SK-N-SH treated with all-trans-retinoic acid at 6 μM for 48 hours (cell line): ENCODE measurements around the gene PDE7B.

ENCODE experiments used
- ATAC-seq: fragments of 200-7000 bp; cut with Tn5 transposase; 3 replicates; pipeline ENCODE4 v1.9.1; 2020; ENCODE audit warnings: mild to moderate bottlenecking, moderate library complexity
- ARNTL ChIP-seq: fragments of 450-650 bp; formaldehyde crosslinking; IDR thresholded peaks from 2 replicates; pipeline ENCODE4 v1.5.0; 2020; ENCODE audit warnings: low read depth, mild to moderate bottlenecking, moderate library complexity, borderline replicate concordance
- BACH2 ChIP-seq: fragments of 250-450 bp; sonication (Bioruptor Pico); IDR thresholded peaks from 2 replicates; pipeline ENCODE4 v1.9.0; 2021; ENCODE audit warnings: mild to moderate bottlenecking, borderline replicate concordance
- GLIS3 ChIP-seq: fragments of 250-450 bp; sonication (Bioruptor Pico); IDR thresholded peaks from 2 replicates; pipeline ENCODE4 v1.5.0; 2020; ENCODE audit warnings: mild to moderate bottlenecking, moderate library complexity
- ISL1 ChIP-seq: fragments of 250-450 bp; sonication (Bioruptor Pico); IDR thresholded peaks from 2 replicates; pipeline ENCODE4 v2.1.2; 2022; ENCODE audit warnings: mild to moderate bottlenecking, moderate library complexity
- OSR1 ChIP-seq: fragments of 250-450 bp; sonication (Bioruptor Pico); IDR thresholded peaks from 2 replicates; pipeline ENCODE4 v1.8.0; 2022; ENCODE audit warnings: moderate library complexity, mild to moderate bottlenecking, inconsistent platforms
- PPARA ChIP-seq: fragments of 250-450 bp; sonication (Bioruptor Pico); IDR thresholded peaks from 2 replicates; pipeline ENCODE4 v1.5.0; 2020; ENCODE audit warnings: mild to moderate bottlenecking, borderline replicate concordance
- SNAI2 ChIP-seq: fragments of 250-450 bp; sonication (Bioruptor Pico); IDR thresholded peaks from 2 replicates; pipeline ENCODE4 v1.5.0; 2020; ENCODE audit warnings: mild to moderate bottlenecking, moderate library complexity
- TCF4 ChIP-seq: fragments of 250-450 bp; sonication (Bioruptor Pico); IDR thresholded peaks from 2 replicates; pipeline ENCODE4 v1.8.0; 2021; ENCODE audit warnings: mild to moderate bottlenecking, moderate library complexity, borderline replicate concordance
- TOX ChIP-seq: fragments of 250-450 bp; sonication (Bioruptor Pico); IDR thresholded peaks from 2 replicates; pipeline ENCODE4 v1.8.0; 2021; ENCODE audit warnings: mild to moderate bottlenecking, moderate library complexity, borderline replicate concordance
- ZC3H10 ChIP-seq: fragments of 250-450 bp; sonication (Bioruptor Pico); IDR thresholded peaks from 2 replicates; pipeline ENCODE4 v1.5.1; 2021; ENCODE audit warnings: mild to moderate bottlenecking, moderate library complexity
- ZFP3 ChIP-seq: fragments of 250-450 bp; sonication (Bioruptor Pico); IDR thresholded peaks from 2 replicates; pipeline ENCODE4 v1.5.0; 2020; ENCODE audit warnings: mild to moderate bottlenecking, moderate library complexity
- ZFP30 ChIP-seq: fragments of 450-650 bp; formaldehyde crosslinking; IDR thresholded peaks from 2 replicates; pipeline ENCODE4 v1.5.0; 2022; ENCODE audit warnings: mild to moderate bottlenecking, moderate library complexity
- ZNF565 ChIP-seq: fragments of 450-650 bp; formaldehyde crosslinking; conservative IDR thresholded peaks from 2 replicates; pipeline ENCODE4 v1.5.0; 2020; ENCODE audit warnings: low read depth, mild to moderate bottlenecking, moderate library complexity
- ZNF70 ChIP-seq: fragments of 450-650 bp; formaldehyde crosslinking; IDR thresholded peaks from 2 replicates; pipeline ENCODE4 v1.5.0; 2020; ENCODE audit warnings: mild to moderate bottlenecking, moderate library complexity
- ZNF8 ChIP-seq: fragments of 450-650 bp; formaldehyde crosslinking; IDR thresholded peaks from 2 replicates; pipeline ENCODE4 v1.5.0; 2020; ENCODE audit warnings: mild to moderate bottlenecking, moderate library complexity
- TF ChIP-seq, protein P1 (sequence below): fragments of 250-450 bp; sonication (Bioruptor Pico); IDR thresholded peaks from 2 replicates; pipeline ENCODE4 v1.8.0; 2020; ENCODE audit warnings: mild to moderate bottlenecking, moderate library complexity, borderline replicate concordance
- TF ChIP-seq, protein P2 (sequence below): fragments of 250-450 bp; sonication (Bioruptor Pico); IDR thresholded peaks from 2 replicates; pipeline ENCODE4 v1.8.0; 2021; ENCODE audit warnings: low read depth, mild to moderate bottlenecking, moderate library complexity, borderline replicate concordance
- TF ChIP-seq, protein P3 (sequence below): fragments of 250-450 bp; sonication (Bioruptor Pico); IDR thresholded peaks from 2 replicates; pipeline ENCODE4 v1.5.1; 2021; ENCODE audit warnings: mild to moderate bottlenecking, moderate library complexity

The PDE7B gene

DNA sequence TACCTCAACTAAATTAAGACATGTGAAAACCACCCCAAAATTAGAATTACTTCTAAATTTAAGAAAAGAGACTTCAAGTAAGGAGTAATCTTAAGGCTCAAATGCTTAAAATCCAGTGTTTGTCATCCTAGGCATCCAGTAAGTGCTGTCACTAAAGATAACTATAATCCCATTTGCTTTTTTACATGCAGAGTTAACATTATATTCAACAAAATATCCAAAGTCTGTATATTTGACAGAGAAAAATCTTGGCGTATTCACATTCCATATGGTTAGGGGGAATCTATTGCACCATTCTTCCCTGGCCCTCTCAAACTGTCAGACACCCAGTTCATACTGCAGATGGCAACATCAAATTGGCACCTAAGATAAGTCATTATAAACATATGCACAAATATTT, 381.2 kb downstream of the PDE7B start:
- no peak for ATAC-seq
- TF ChIP-seq ARNTL (no peak), ZC3H10 (CRISPR knock-in tag) (no peak), TOX (CRISPR knock-in tag) (no peak), SNAI2 (CRISPR knock-in tag) (no peak), BACH2 (CRISPR knock-in tag) (no peak), TCF4 (no peak), ZFP30 (CRISPR knock-in tag) (no peak)
- TF ChIP-seq, protein P1, sequence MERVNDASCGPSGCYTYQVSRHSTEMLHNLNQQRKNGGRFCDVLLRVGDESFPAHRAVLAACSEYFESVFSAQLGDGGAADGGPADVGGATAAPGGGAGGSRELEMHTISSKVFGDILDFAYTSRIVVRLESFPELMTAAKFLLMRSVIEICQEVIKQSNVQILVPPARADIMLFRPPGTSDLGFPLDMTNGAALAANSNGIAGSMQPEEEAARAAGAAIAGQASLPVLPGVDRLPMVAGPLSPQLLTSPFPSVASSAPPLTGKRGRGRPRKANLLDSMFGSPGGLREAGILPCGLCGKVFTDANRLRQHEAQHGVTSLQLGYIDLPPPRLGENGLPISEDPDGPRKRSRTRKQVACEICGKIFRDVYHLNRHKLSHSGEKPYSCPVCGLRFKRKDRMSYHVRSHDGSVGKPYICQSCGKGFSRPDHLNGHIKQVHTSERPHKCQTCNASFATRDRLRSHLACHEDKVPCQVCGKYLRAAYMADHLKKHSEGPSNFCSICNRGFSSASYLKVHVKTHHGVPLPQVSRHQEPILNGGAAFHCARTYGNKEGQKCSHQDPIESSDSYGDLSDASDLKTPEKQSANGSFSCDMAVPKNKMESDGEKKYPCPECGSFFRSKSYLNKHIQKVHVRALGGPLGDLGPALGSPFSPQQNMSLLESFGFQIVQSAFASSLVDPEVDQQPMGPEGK: no peak

DNA sequence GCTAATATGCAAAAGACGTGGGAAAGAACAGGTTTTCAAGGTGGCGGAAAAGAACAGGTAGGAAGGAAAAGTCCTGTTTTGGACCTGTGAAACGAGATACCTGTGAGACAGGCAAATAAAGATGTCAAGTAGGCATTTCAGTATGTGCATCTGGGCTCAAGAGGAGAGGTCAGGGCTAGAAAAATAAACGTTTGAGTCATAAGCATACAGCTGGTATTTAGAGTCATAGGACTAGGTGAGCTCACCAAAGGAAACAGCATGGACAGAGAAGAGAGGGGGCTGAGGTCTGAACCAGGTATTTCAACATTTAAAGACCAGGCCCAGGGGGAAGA, 383.7 kb downstream of the PDE7B start:
- no peak for ATAC-seq
- TF ChIP-seq ZC3H10 (CRISPR knock-in tag): no peak
- TF ChIP-seq TOX (CRISPR knock-in tag): no peak
- TF ChIP-seq BACH2 (CRISPR knock-in tag): no peak
- TF ChIP-seq ARNTL: no peak
- TF ChIP-seq ZNF8 (CRISPR knock-in tag): no peak
- TF ChIP-seq, all 23 proteins: peak for 0

DNA sequence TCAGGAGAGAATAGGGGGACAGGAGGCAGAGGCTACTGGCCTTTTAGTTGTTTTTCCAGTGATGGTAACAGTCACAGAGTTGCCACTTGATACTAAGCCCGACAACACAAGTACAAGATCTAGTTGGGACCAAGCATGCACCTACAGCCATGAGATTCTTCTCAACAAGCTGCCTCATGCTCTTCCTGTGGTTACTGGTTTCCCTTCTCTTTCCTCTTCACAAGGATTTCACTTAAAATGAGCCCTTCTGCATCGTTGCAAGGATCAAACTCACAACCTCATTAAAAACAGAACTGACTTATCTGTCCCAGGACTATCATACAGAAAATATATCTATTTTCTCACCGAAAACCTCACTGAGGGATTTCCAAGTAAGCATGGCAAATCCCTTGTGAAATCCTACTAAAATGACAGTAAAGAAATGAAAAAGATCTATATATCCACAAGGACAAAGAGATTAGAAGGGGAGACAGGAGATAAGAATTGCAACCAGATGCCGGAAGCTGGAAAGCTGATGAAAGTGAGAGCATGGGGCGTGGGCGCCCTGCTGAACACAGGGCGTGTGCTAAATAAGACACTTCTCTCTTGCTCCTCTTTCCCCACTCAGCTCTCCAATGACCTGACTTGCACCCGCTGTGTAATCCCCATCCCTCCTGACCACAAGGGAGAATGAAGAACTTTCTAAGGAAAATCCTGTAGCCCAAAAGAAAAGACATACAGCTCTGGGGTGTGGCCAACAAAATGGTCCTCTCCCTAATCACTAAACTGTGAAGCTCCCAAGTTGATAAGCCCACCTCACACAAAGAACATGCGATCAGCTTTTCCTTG, 385.2 kb downstream of the PDE7B start:
- no peak for ATAC-seq
- TF ChIP-seq ISL1: no peak
- no peak for TF ChIP-seq ZFP30 (CRISPR knock-in tag)
- TF ChIP-seq TCF4: 0 out of 2 replicates have a peak, but pooled peaks have one; percentile 41
- no peak for TF ChIP-seq BACH2 (CRISPR knock-in tag)
- TF ChIP-seq, protein P1: no peak

DNA sequence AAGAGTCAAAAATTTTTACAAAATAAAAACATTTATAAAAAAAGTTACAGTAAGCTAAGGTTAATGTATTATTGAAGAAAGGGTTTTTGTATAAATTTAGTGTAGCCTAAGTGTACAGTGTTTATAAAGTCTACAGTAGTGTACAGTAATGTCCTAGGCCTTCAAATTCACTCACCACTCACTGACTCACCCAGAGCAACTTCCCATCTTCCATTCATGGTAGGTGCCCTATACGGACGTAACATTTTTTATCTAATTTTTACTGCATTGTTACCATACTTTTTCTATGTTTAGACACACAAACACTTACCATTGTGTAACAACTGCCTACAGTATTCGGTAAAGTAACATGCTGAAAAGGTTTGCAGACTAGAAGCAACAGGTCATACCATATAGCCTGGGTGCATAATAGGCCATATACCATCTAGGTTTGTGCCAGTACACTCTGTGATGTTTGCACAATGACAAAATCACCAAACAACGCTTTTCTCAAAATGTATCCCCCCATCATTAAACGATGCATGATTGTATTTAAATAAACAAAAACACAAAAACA, 392.6 kb downstream of the PDE7B start:
- TF ChIP-seq ZFP3 (CRISPR knock-in tag) (no peak), ZNF565 (CRISPR knock-in tag) (no peak), ZNF70 (no peak), ZFP30 (CRISPR knock-in tag) (no peak), SNAI2 (CRISPR knock-in tag) (no peak), PPARA (CRISPR knock-in tag) (no peak), GLIS3 (CRISPR knock-in tag) (no peak), ZNF8 (CRISPR knock-in tag) (no peak), ARNTL (no peak), TOX (CRISPR knock-in tag) (no peak), BACH2 (CRISPR knock-in tag) (no peak), OSR1 (CRISPR knock-in tag) (no peak)
- TF ChIP-seq, protein P2, sequence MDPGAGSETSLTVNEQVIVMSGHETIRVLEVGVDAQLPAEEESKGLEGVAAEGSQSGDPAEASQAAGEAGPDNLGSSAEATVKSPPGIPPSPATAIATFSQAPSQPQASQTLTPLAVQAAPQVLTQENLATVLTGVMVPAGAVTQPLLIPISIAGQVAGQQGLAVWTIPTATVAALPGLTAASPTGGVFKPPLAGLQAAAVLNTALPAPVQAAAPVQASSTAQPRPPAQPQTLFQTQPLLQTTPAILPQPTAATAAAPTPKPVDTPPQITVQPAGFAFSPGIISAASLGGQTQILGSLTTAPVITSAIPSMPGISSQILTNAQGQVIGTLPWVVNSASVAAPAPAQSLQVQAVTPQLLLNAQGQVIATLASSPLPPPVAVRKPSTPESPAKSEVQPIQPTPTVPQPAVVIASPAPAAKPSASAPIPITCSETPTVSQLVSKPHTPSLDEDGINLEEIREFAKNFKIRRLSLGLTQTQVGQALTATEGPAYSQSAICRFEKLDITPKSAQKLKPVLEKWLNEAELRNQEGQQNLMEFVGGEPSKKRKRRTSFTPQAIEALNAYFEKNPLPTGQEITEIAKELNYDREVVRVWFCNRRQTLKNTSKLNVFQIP: no peak
- TF ChIP-seq, protein P3, sequence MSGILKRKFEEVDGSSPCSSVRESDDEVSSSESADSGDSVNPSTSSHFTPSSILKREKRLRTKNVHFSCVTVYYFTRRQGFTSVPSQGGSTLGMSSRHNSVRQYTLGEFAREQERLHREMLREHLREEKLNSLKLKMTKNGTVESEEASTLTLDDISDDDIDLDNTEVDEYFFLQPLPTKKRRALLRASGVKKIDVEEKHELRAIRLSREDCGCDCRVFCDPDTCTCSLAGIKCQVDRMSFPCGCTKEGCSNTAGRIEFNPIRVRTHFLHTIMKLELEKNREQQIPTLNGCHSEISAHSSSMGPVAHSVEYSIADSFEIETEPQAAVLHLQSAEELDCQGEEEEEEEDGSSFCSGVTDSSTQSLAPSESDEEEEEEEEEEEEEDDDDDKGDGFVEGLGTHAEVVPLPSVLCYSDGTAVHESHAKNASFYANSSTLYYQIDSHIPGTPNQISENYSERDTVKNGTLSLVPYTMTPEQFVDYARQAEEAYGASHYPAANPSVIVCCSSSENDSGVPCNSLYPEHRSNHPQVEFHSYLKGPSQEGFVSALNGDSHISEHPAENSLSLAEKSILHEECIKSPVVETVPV (CRISPR knock-in tag): no peak

More for the DNA sequence above, 392.6 kb downstream of the PDE7B start:
- no peak for ATAC-seq
